NCI-H2029 treated with DMSO at 0.1 percent for 48 hours (cell line): Measurements from ENCODE around the gene VAV3.

Experiments used
- DNase-seq: peaks from one replicate; lab custom pipeline; 2025; lab: John Stamatoyannopoulos, UW

The VAV3 gene

GRCh38 chr1:107838056-107838455, 126.9 kb downstream of the VAV3 start:
- no peak for DNase-seq

DNA sequence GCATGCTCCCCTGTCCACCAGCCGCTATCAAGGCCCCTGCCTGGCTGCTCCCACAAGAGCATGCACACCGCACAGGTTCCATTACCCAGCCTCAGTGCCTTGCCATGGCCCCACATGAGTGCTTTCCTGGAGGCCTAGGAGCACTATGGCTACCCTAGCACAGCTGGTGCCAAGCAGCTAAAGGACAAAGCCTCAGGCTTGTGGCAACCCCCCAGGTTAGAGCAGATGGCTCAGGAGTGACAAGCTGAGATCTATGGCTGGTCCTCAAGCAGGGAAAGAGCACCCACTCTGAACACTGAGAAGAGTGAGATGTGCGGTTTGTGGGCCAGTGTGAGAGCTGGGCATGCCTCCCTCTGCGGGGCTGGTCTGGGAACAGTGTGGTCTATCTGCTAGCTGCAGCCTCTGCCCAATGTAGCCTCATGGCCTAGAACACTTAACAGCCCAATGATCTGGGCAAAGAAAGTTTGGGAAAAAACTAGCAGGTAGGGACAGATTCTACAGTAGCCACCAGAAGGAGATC, 129.8 kb downstream of the VAV3 start:
- DNase-seq: no peak

GRCh38 chr1:107833061-107833460, 131.9 kb downstream of the VAV3 start:
- DNase-seq: no peak

DNA sequence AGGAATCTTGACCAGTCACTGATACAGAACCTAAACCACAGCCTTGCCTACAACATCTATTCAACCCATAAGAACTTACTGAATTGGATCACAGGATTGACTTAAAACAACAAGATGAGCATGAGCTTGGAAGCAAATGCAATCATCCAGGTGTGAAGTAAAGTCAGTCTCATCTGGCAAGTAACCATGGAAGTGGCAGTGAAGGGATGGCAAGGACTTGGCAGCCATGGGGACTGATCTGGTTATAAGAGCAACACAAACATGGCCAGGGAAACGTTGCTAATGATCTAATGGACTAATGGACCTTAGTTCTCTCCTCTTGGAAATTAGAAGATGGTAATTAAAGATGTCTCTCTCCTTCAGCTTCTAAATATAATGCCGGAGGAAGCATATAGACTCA, 133.1 kb downstream of the VAV3 start:
- no peak for DNase-seq

GRCh38 chr1:107830526-107830925, 134.5 kb downstream of the VAV3 start:
- no peak for DNase-seq

GRCh38 chr1:107830075-107830474, 134.9 kb downstream of the VAV3 start:
- DNase-seq: no peak

- DNase-seq: no peak
Observed at GRCh38 chr1:107829036-107829770, 135.8 kb downstream of the VAV3 start.

- no peak for DNase-seq
Observed at GRCh38 chr1:107824946-107825345, 140.0 kb downstream of the VAV3 start.

- no peak for DNase-seq
Observed at GRCh38 chr1:107821340-107821739, 143.6 kb downstream of the VAV3 start.

DNA sequence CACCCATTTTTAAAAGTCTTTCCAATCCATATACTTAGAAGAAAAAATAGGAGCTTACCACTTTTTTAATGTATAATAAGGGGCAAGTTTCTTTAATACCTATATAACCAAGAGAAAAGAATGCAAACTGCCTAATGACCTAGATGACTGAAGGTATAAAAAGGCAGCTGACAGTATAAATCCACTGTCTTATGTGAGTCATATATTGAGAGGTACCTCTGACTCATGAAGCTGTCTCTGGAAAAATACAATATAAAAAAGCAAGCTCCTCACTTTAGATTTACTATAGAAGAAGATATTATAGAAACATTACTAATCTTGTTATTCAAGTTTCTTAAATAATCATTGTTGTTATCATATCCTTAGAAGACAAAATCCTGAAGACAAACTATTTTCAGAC, 144.2 kb downstream of the VAV3 start:
- DNase-seq: no peak

DNA sequence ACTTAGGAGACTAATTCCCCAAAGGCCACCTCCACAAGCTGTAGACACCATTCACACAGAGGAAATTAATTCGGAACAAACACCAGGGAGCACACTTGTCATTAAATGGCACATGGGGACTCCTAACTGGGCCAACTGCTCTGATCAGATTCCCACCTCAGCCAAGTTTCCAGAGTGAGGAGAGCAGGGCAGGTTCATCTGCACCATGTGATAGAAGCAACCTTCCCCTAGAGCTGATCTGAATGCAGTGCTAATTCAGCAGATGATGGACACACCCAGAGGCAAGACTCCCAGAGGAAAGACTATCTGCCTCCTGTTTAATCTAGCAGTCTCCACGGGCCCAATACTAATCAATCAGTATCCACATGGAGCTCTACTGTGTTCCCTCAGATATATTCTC, 147.0 kb downstream of the VAV3 start:
- DNase-seq: no peak

GRCh38 chr1:107817206-107817605, 147.8 kb downstream of the VAV3 start:
- no peak for DNase-seq

- DNase-seq: no peak
Observed at GRCh38 chr1:107810291-107810951, 154.6 kb downstream of the VAV3 start.

GRCh38 chr1:107807855-107808254, 157.1 kb downstream of the VAV3 start:
- no peak for DNase-seq

- no peak for DNase-seq
Observed at GRCh38 chr1:107807405-107807804, 157.6 kb downstream of the VAV3 start.

DNA sequence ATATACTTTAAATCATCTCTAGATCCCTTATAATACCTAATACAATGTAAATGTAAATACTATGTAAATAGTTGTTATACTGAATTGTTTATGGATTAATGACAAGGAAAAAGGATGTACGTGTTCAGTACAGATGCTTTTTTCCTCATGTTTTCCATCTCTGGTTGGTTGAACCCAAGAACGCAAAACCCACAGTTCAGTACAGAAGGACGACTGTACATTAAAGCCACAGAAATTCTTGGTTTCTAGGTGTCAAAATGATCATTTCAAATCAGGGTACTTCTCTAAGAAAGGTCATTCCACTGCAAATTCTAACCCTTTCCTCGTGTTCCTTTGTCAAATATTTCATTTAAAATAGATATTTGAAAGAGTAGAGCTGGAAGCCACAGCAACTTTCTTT, 158.1 kb downstream of the VAV3 start:
- no peak for DNase-seq

GRCh38 chr1:107804741-107805140, 160.2 kb downstream of the VAV3 start:
- DNase-seq: no peak

GRCh38 chr1:107804134-107804533, 160.8 kb downstream of the VAV3 start:
- no peak for DNase-seq

GRCh38 chr1:107803579-107803978, 161.4 kb downstream of the VAV3 start:
- no peak for DNase-seq

DNA sequence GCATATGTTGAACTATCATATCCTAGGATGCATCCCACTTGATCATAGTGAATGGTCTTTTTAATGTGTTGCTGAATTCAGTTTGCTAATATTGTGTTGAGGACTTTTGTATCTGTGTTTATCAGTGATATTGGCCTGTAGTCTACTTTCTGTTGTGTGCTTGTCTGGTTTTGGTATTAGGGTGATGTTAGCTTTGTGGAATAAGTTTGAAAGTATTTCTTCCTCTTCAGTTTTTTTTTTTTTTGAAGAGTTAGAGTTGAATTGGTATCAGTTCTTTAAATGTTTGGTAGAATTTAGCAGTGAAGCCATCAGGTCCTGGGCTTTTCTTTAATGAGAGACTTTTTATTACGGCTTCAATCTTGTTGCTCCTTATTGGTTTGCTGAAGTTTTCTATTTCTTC, 162.3 kb downstream of the VAV3 start:
- no peak for DNase-seq

DNA sequence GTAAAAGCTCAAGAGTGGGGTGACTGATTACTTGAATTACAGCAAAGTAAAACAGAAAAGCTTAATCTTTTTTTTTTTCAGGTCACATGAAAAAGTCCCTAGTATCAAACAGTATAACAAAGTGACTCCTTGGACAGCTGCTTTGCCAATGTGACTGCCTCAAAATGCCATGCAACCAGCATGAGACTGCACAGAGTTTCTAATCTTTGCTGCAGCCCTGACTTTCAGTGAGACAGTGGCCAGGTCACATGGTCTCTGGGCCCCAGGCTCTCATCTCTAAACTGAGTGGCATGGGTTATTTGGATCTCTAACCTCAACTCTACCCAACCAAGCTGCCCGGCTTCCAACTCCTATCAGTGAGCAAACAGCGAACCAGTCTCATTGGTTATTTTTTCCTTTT, 169.0 kb downstream of the VAV3 start:
- DNase-seq: no peak

DNA sequence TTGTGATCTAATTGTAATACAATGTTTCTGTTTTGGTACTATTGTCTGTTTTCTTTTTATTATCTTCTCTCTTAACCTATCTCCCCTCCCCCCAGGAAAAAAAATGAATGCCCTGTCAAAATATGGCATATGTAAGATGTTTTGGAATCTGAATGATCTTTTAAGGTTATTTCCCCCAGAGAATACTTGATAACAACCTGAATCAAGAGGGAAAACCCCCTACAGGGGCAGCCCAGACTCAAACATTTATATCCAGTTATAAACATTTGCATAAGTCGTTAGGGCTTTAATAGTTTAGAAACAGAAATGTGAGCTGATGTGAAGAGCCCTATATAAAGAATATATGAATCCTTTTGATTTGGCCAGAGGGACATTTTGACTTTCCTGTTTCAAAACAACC, 169.5 kb downstream of the VAV3 start:
- no peak for DNase-seq

GRCh38 chr1:107794571-107794970, 170.4 kb downstream of the VAV3 start:
- no peak for DNase-seq
